Panc1 (cell line): ENCODE data around the gene EVI5. TPM values are rescaled to one million over a fixed set of nuclear protein-coding genes. Genes with fewer than 3 reads are reported as not detected.

Experiments
- ATAC-seq: fragments of 200-7000 bp; cut with Tn5 transposase; 2 replicates; pipeline ENCODE4 v1.9.1; 2020; ENCODE audit warnings: mild to moderate bottlenecking, moderate library complexity
- BruUV-seq: library from RNA; stranded (reverse); fragments of 400-500 nt; replicated peaks from 2 replicates; lab custom pipeline; 2021; lab: Mats Ljungman, UMichigan
- CTCF ChIA-PET: fragments of 300-600 bp; sonication (Branson Sonifier 250); formaldehyde crosslinking; loops from one replicate; lab custom pipeline; 2022; ENCODE audit warnings: antibody characterized with exemption; lab: Charles Lee
- POLR2A ChIA-PET: fragments of 300-600 bp; sonication (Branson Sonifier 250); formaldehyde crosslinking; loops from one replicate; lab custom pipeline; 2022; ENCODE audit warnings: antibody characterized with exemption; lab: Charles Lee
- DNase-seq: peaks from one replicate; pipeline ENCODE4 v3.0.0-alpha.2; 2010; ENCODE audit warnings: low read depth, low spot score
- H3K27ac ChIP-seq: 2 replicates; pipeline ENCODE4 v1.5.1; 2011; ENCODE audit warnings: mild to moderate bottlenecking, low read length, inconsistent platforms
- H3K27me3 ChIP-seq: fragments of 200-500 bp; sonication (Bioruptor generic); 2 replicates; pipeline ENCODE4 v1.6.0; 2014; ENCODE audit warnings: low read length, inconsistent platforms; ENCODE audit not compliant: control insufficient read depth, insufficient read depth
- H3K36me3 ChIP-seq: fragments of 200-500 bp; sonication (Bioruptor generic); 2 replicates; pipeline ENCODE4 v1.5.1; 2014; ENCODE audit warnings: inconsistent platforms, mild to moderate bottlenecking, low read length, moderate library complexity; ENCODE audit not compliant: control insufficient read depth, insufficient read depth
- H3K4me1 ChIP-seq: 2 replicates; pipeline ENCODE4 v1.5.1; 2011; ENCODE audit warnings: inconsistent platforms, mild to moderate bottlenecking, low read length, moderate library complexity; ENCODE audit not compliant: control insufficient read depth, insufficient read depth
- H3K4me3 ChIP-seq, 2 experiments: 2 replicates each; pipeline ENCODE4 v1.5.1; 2011 to 2012; ENCODE audit warnings: low read depth in 2 of 2, low read length in 2 of 2, mild to moderate bottlenecking in 2 of 2, inconsistent platforms in 1 of 2, moderate library complexity in 1 of 2
- H3K9me3 ChIP-seq: fragments of 200-500 bp; sonication (Bioruptor generic); 2 replicates; pipeline ENCODE4 v1.5.1; 2014; ENCODE audit warnings: low read depth, mild to moderate bottlenecking, inconsistent platforms, low read length, moderate library complexity; ENCODE audit not compliant: control insufficient read depth, insufficient read depth
- CTCF ChIP-seq: fragments of 450-650 bp; IDR thresholded peaks from 2 replicates; pipeline ENCODE4 v1.5.1; 2017; ENCODE audit warnings: mild to moderate bottlenecking
- POLR2AphosphoS5 ChIP-seq: IDR thresholded peaks from 2 replicates; pipeline ENCODE4 v1.6.1; 2012; ENCODE audit warnings: mild to moderate bottlenecking, low read depth, low read length, moderate library complexity
- REST ChIP-seq, 2 experiments: IDR thresholded peaks; 2 replicates each; pipeline ENCODE4 v1.6.1; 2011 to 2012; ENCODE audit warnings: low read depth in 2 of 2, control low read depth in 1 of 2, low read length in 1 of 2, mild to moderate bottlenecking in 1 of 2, moderate library complexity in 1 of 2; ENCODE audit not compliant: insufficient read depth in 1 of 2
- SIN3A ChIP-seq: IDR thresholded peaks from 2 replicates; pipeline ENCODE4 v1.6.1; 2012; ENCODE audit warnings: low read depth, mild to moderate bottlenecking, low read length, moderate library complexity, borderline replicate concordance; ENCODE audit not compliant: insufficient read depth
- TCF7L2 ChIP-seq: IDR thresholded peaks from 2 replicates; pipeline ENCODE4 v1.6.1; 2011; ENCODE audit warnings: mild to moderate bottlenecking, low read depth, low read length, inconsistent platforms
- in situ Hi-C: cut with HindIII; loops from 2 replicates; pipeline ENCODE4 v1.10.0; 2016; ENCODE audit warnings: low sequenced_read_pairs, low pct_unique_long_range_greater_than_20kb
- intact Hi-C: fragments of 100-400 bp; cut with micrococcal nuclease; formaldehyde crosslinking; loops from one replicate; pipeline ENCODE4 v1.10.0; 2022; ENCODE audit not compliant: unreplicated experiment
- total RNA-seq: library from RNA; stranded (reverse); gene quantifications from one replicate; pipeline ENCODE4 v1.2.1, GENCODE V29; 2021; ENCODE audit not compliant: unreplicated experiment

The EVI5 gene
- total RNA-seq, 1 experiment from 2014 or later, result 21.2 TPM

- Histone ChIP-seq H3K4me3 (no peak overlapping the region), H3K27me3 (no peaks in the 10 kb centered on the region), H3K9me3 (no peaks in the 10 kb centered on the region), H3K36me3 (no peaks in the 10 kb centered on the region; the same call in 1 of the 2 replicates), H3K27ac (no peak overlapping the region), H3K4me1 (no peaks in the 10 kb centered on the region)
- ATAC-seq, result no peak
- TF ChIP-seq CTCF (no peak), POLR2AphosphoS5 (no peak), SIN3A (no peak), REST (IDR thresholded peaks at IDR 0.05; ENCODE audit: insufficient read depth in 1 of 2, low read depth in 2 of 2, low read length in 1 of 2) (no peak)
- CTCF ChIA-PET, result no interaction called here
- DNase-seq, result no peak
- in situ Hi-C loops (no loop called here), intact Hi-C loops (no loop called here)
- no TSS peak for BruUV-seq
- POLR2A ChIA-PET, result no interaction called here
Observed at GRCh38 chr1:92695104-92695503, 89.8 kb downstream of the EVI5 start.

GRCh38 chr1:92691925-92692324 is 93.0 kb downstream of the EVI5 start:
- TF ChIP-seq POLR2AphosphoS5 (no peak), REST (IDR thresholded peaks at IDR 0.05; ENCODE audit: insufficient read depth in 1 of 2, low read depth in 2 of 2, low read length in 1 of 2) (no peak), TCF7L2 (no peak), CTCF (no peak), SIN3A (no peak)
- DNase-seq (no peak), ATAC-seq (no peak)
- no peak overlapping the region for H3K27ac ChIP-seq
- CTCF ChIA-PET, result no interaction called here
- H3K4me3 ChIP-seq, result no peak overlapping the region
- in situ Hi-C loops, result no loop called here
- BruUV-seq, result no TSS peak
- H3K4me1 ChIP-seq, result no peaks in the 10 kb centered on the region
- intact Hi-C loops, result no loop called here
- no peaks in the 10 kb centered on the region; the same call in 1 of the 2 replicates for H3K36me3 ChIP-seq
- no peaks in the 10 kb centered on the region for H3K27me3 ChIP-seq
- no peaks in the 10 kb centered on the region for H3K9me3 ChIP-seq
- POLR2A ChIA-PET, result no interaction called here
